ENCODE data around the gene NPIPB2.

Gene NPIPB2

GRCh38 chr16:11915644-11916523, 26.0 kb downstream of the NPIPB2 start, which contains the start of gene GSPT1:
Gene GSPT1 (minus strand): TSS chr16:11915956. CDS start chr16:11915720, 236 bp downstream.
- Histone ChIP-seq H3K9ac (ENCODE audit: low read length) (peak within 1 kb of the TSS; percentile 87), H2AFZ (ENCODE audit: low read length) (peak within 1 kb of the TSS; percentile 99), H4K20me1 (ENCODE audit: insufficient read depth, low read length) (peaks cover 26% of the 10 kb centered on the region), H3K27ac (ENCODE audit: low read length) (peak within 1 kb of the TSS; percentile 65), H3K4me1 (ENCODE audit: low read length) (peaks cover 16% of the 10 kb centered on the region), H3K4me3 (ENCODE audit: low read length) (peak within 1 kb of the TSS; percentile 86), H3K9me3 (replicated peaks; ENCODE audit: insufficient read depth, low read length) (no peaks in the 10 kb centered on the region), H3K4me2 (ENCODE audit: low read depth, low read length) (peak within 1 kb of the TSS; percentile 96), H3F3A (ENCODE audit: insufficient read depth, low read length) (0 out of 2 replicates have a peak, but pooled peaks cover 3% of the 10 kb centered on the region), H3K27me3 (replicated peaks; ENCODE audit: insufficient read depth, low read length) (no peaks in the 10 kb centered on the region), H3K9me2 (replicated peaks; ENCODE audit: insufficient read depth, low read length) (no peaks in the 10 kb centered on the region), H3K36me3 (replicated peaks; ENCODE audit: insufficient read depth, low read length) (0 out of 2 replicates have a peak, but pooled peaks cover 3% of the 10 kb centered on the region), H3K79me2 (ENCODE audit: low read length) (peaks cover 47% of the 10 kb centered on the region)
- TF ChIP-seq CTCF (IDR thresholded peaks at IDR 0.05; ENCODE audit: low read length): peak; percentile 6; the same call in 1 of the 2 replicates
- TF ChIP-seq EZH2phosphoT487 (IDR thresholded peaks at IDR 0.05; ENCODE audit: low read length): no peak
- DNase-seq: peak; percentile 99

GRCh38 chr16:11915114-11915643, 26.7 kb downstream of the NPIPB2 start:
- H3K9ac ChIP-seq (ENCODE audit: low read length): peak overlapping the region; percentile 87
- peak overlapping the region; percentile 86 for H3K4me3 ChIP-seq (ENCODE audit: low read length)
- peaks cover 33% of the 10 kb centered on the region for H4K20me1 ChIP-seq (ENCODE audit: insufficient read depth, low read length)
- H3K4me1 ChIP-seq (ENCODE audit: low read length): peaks cover 16% of the 10 kb centered on the region
- 0 out of 2 replicates have a peak, but pooled peaks cover 4% of the 10 kb centered on the region for H3F3A ChIP-seq (ENCODE audit: insufficient read depth, low read length)
- H3K27me3 ChIP-seq (replicated peaks; ENCODE audit: insufficient read depth, low read length): no peaks in the 10 kb centered on the region
- TF ChIP-seq EZH2 (optimal IDR thresholded peaks at IDR 0.05; ENCODE audit: low read depth, low read length): no peak
- no peak for TF ChIP-seq CTCF (IDR thresholded peaks at IDR 0.05; ENCODE audit: low read length)
- no peak for TF ChIP-seq EZH2phosphoT487 (IDR thresholded peaks at IDR 0.05; ENCODE audit: low read length)
- H3K79me2 ChIP-seq (ENCODE audit: low read length): peaks cover 54% of the 10 kb centered on the region
- peak overlapping the region; percentile 89; the same call in 1 of the 2 replicates for H3K4me2 ChIP-seq (ENCODE audit: low read depth, low read length)
- DNase-seq: peak; percentile 36
- peak overlapping the region; percentile 40; the same call in 1 of the 2 replicates for H2AFZ ChIP-seq (ENCODE audit: low read length)
- no peaks in the 10 kb centered on the region for H3K9me2 ChIP-seq (replicated peaks; ENCODE audit: insufficient read depth, low read length)
- H3K9me3 ChIP-seq (replicated peaks; ENCODE audit: insufficient read depth, low read length): no peaks in the 10 kb centered on the region
- H3K36me3 ChIP-seq (replicated peaks; ENCODE audit: insufficient read depth, low read length): 0 out of 2 replicates have a peak, but pooled peaks cover 3% of the 10 kb centered on the region
- H3K27ac ChIP-seq (ENCODE audit: low read length): peak overlapping the region; percentile 65

- peak overlapping the region; percentile 89 for H3K4me2 ChIP-seq (ENCODE audit: low read depth, low read length)
- 0 out of 2 replicates have a peak, but pooled peaks cover 4% of the 10 kb centered on the region for H3F3A ChIP-seq (ENCODE audit: insufficient read depth, low read length)
- H3K27ac ChIP-seq (ENCODE audit: low read length): peak overlapping the region; percentile 61
- TF ChIP-seq EZH2 (optimal IDR thresholded peaks at IDR 0.05; ENCODE audit: low read depth, low read length) (no peak), EZH2phosphoT487 (IDR thresholded peaks at IDR 0.05; ENCODE audit: low read length) (no peak), CTCF (IDR thresholded peaks at IDR 0.05; ENCODE audit: low read length) (no peak)
- peak overlapping the region; percentile 86 for H3K4me3 ChIP-seq (ENCODE audit: low read length)
- H3K9ac ChIP-seq (ENCODE audit: low read length): peak overlapping the region; percentile 87
- H4K20me1 ChIP-seq (ENCODE audit: insufficient read depth, low read length): peaks cover 38% of the 10 kb centered on the region
- 0 out of 2 replicates have a peak, but pooled peaks cover 3% of the 10 kb centered on the region for H3K36me3 ChIP-seq (replicated peaks; ENCODE audit: insufficient read depth, low read length)
- H3K4me1 ChIP-seq (ENCODE audit: low read length): peaks cover 16% of the 10 kb centered on the region
- peak overlapping the region; percentile 40 for H2AFZ ChIP-seq (ENCODE audit: low read length)
- no peaks in the 10 kb centered on the region for H3K27me3 ChIP-seq (replicated peaks; ENCODE audit: insufficient read depth, low read length)
- H3K9me3 ChIP-seq (replicated peaks; ENCODE audit: insufficient read depth, low read length): no peaks in the 10 kb centered on the region
- H3K79me2 ChIP-seq (ENCODE audit: low read length): peaks cover 61% of the 10 kb centered on the region
- DNase-seq: peak; percentile 46
- H3K9me2 ChIP-seq (replicated peaks; ENCODE audit: insufficient read depth, low read length): no peaks in the 10 kb centered on the region
Measured at GRCh38 chr16:11914210-11915113, 27.4 kb downstream of the NPIPB2 start.
